IPS-NIHi7 (cell line): ENCODE results near the gene TAF1C.
"Not testable (repeated sequence)": the region's sequence is repeated elsewhere in the genome, so short reads cannot be mapped to it uniquely, and the experiment has no call there.

ENCODE experiments used
- DNase-seq: peaks from one replicate; pipeline ENCODE4 v3.0.0; 2012; ENCODE audit warnings: mixed read lengths; ENCODE audit errors: extremely low spot score

TAF1C gene

GRCh38 chr16:84209989-84210388 lies 23.1 kb upstream of the TAF1C start:
- no peak for DNase-seq

- DNase-seq = no peak
Measured at GRCh38 chr16:84207879-84208278, 21.0 kb upstream of the TAF1C start.

- no peak for DNase-seq
Measured at GRCh38 chr16:84207251-84207650, 20.4 kb upstream of the TAF1C start.

- DNase-seq = no peak
Measured at GRCh38 chr16:84205976-84206691, 19.3 kb upstream of the TAF1C start.

GRCh38 chr16:84205123-84205522 lies 18.3 kb upstream of the TAF1C start:
- DNase-seq = not testable (repeated sequence)

- not testable (repeated sequence) for DNase-seq
Measured at GRCh38 chr16:84204551-84204950, 17.7 kb upstream of the TAF1C start.

GRCh38 chr16:84199861-84200260 lies 13.0 kb upstream of the TAF1C start:
- DNase-seq = no peak

GRCh38 chr16:84199097-84199496 lies 12.2 kb upstream of the TAF1C start:
- no peak for DNase-seq

- DNase-seq = no peak
Measured at GRCh38 chr16:84198401-84198800, 11.5 kb upstream of the TAF1C start.

GRCh38 chr16:84197466-84198128 lies 10.7 kb upstream of the TAF1C start:
- DNase-seq = no peak

GRCh38 chr16:84196727-84197394 lies 10.0 kb upstream of the TAF1C start:
- peak; percentile 48 for DNase-seq

- DNase-seq = no peak
Measured at GRCh38 chr16:84196101-84196500, 9.2 kb upstream of the TAF1C start.

GRCh38 chr16:84195201-84196093 lies 8.6 kb upstream of the TAF1C start:
- DNase-seq = no peak

- no peak for DNase-seq
Measured at GRCh38 chr16:84194470-84195200, 7.8 kb upstream of the TAF1C start.

- no peak for DNase-seq
Measured at GRCh38 chr16:84194018-84194417, 7.2 kb upstream of the TAF1C start.

GRCh38 chr16:84193480-84193879 lies 6.6 kb upstream of the TAF1C start:
- DNase-seq = no peak

GRCh38 chr16:84191466-84191865 lies 4.6 kb upstream of the TAF1C start:
- DNase-seq = no peak

GRCh38 chr16:84190731-84191388 lies 4.0 kb upstream of the TAF1C start, which contains the start of gene ADAD2:
Gene ADAD2, plus strand, starts transcription at chr16:84191157. Its CDS starts 74 bp downstream, at chr16:84191231.
- peak; percentile 72 for DNase-seq

GRCh38 chr16:84184775-84185174 lies 2.1 kb downstream of the TAF1C start:
- no peak for DNase-seq

- DNase-seq = no peak
Measured at GRCh38 chr16:84183911-84184591, 2.8 kb downstream of the TAF1C start.
